HepG2 (cell line): ENCODE results near the gene IPO5. TPM values are rescaled to one million over a fixed set of nuclear protein-coding genes. Genes with fewer than 3 reads are reported as not detected.

Experiments
- AKNA ChIP-seq: sonication (generic); formaldehyde crosslinking; IDR thresholded peaks from 2 replicates; pipeline ENCODE4 v1.4.0; 2020; ENCODE audit warnings: missing genetic modification reagents, borderline replicate concordance
- ATF3 ChIP-seq: sonication (generic); formaldehyde crosslinking; IDR thresholded peaks from 2 replicates; pipeline ENCODE4 v1.4.0; 2020; ENCODE audit warnings: missing genetic modification reagents
- BRCA1 ChIP-seq: sonication (generic); formaldehyde crosslinking; IDR thresholded peaks from 2 replicates; pipeline ENCODE4 v1.4.0; 2020; ENCODE audit warnings: missing genetic modification reagents
- CENPT ChIP-seq: sonication (generic); formaldehyde crosslinking; IDR thresholded peaks from 2 replicates; pipeline ENCODE4 v1.8.0; 2022; ENCODE audit warnings: low read depth, mild to moderate bottlenecking, moderate library complexity, missing genetic modification reagents
- CHCHD3 ChIP-seq: sonication (generic); formaldehyde crosslinking; IDR thresholded peaks from 2 replicates; pipeline ENCODE4 v1.8.0; 2022; ENCODE audit warnings: mild to moderate bottlenecking, missing genetic modification reagents, moderate library complexity
- CREM ChIP-seq, 2 experiments: sonication (generic) in 1 of 2; formaldehyde crosslinking in 1 of 2; IDR thresholded peaks; 2 replicates each; pipeline versions ENCODE4 v1.4.0 to v1.6.1; 2016 to 2020; ENCODE audit warnings: antibody characterized with exemption in 1 of 2, mild to moderate bottlenecking in 1 of 2, missing genetic modification reagents in 1 of 2
- EP300 ChIP-seq, 3 experiments: sonication (generic) in 1 of 3; formaldehyde crosslinking in 1 of 3; IDR thresholded peaks; 2 replicates each; pipeline versions ENCODE4 v1.5.1 to v1.6.1; 2011 to 2020; ENCODE audit warnings: low read depth in 2 of 3, low read length in 2 of 3, borderline replicate concordance in 1 of 3, improper control_type of control experiment in 1 of 3, mild to moderate bottlenecking in 1 of 3, missing genetic modification reagents in 1 of 3, moderate library complexity in 1 of 3
- GATAD2A ChIP-seq: IDR thresholded peaks from 2 replicates; pipeline ENCODE4 v1.6.1; 2016
- HIVEP1 ChIP-seq: sonication (generic); formaldehyde crosslinking; IDR thresholded peaks from 2 replicates; pipeline ENCODE4 v1.4.0; 2020; ENCODE audit warnings: mild to moderate bottlenecking, missing genetic modification reagents
- HNRNPH1 ChIP-seq: fragments of 200-400 bp; formaldehyde crosslinking; optimal IDR thresholded peaks from 2 replicates; pipeline ENCODE3; 2017; ENCODE audit warnings: mild to moderate bottlenecking, low read depth, low read length
- MLLT10 ChIP-seq: sonication (generic); formaldehyde crosslinking; IDR thresholded peaks from 2 replicates; pipeline ENCODE4 v1.4.0; 2020; ENCODE audit warnings: missing genetic modification reagents
- POLR2A ChIP-seq, 2 experiments: IDR thresholded peaks; 2 replicates each; pipeline ENCODE4 v1.6.1; 2011; ENCODE audit warnings: low read depth in 2 of 2, low read length in 2 of 2, mild to moderate bottlenecking in 1 of 2, moderate library complexity in 1 of 2; ENCODE audit not compliant: insufficient read depth in 1 of 2
- RFXAP ChIP-seq: sonication (generic); formaldehyde crosslinking; IDR thresholded peaks from 2 replicates; pipeline ENCODE4 v1.4.0; 2020; ENCODE audit warnings: missing genetic modification reagents, borderline replicate concordance
- SOX5 ChIP-seq: IDR thresholded peaks from 2 replicates; pipeline ENCODE4 v1.6.1; 2016; ENCODE audit warnings: borderline replicate concordance
- SP5 ChIP-seq: IDR thresholded peaks from 2 replicates; pipeline ENCODE4 v1.6.1; 2016; ENCODE audit warnings: low read depth, borderline replicate concordance
- STAG1 ChIP-seq: sonication (generic); formaldehyde crosslinking; IDR thresholded peaks from 2 replicates; pipeline ENCODE4 v1.4.0; 2020; ENCODE audit warnings: missing genetic modification reagents
- ZBTB20 ChIP-seq: sonication (generic); formaldehyde crosslinking; IDR thresholded peaks from 2 replicates; pipeline ENCODE4 v1.8.1; 2023; ENCODE audit warnings: missing genetic modification reagents, low read depth, mild to moderate bottlenecking, borderline replicate concordance
- ZKSCAN1 ChIP-seq: fragments of 150-350 bp; IDR thresholded peaks from 2 replicates; pipeline ENCODE4 v1.6.1; 2014; ENCODE audit warnings: low read length
- ZNF3 ChIP-seq: IDR thresholded peaks from 2 replicates; pipeline ENCODE4 v1.7.0; 2017; ENCODE audit warnings: inconsistent platforms
- ZNF510 ChIP-seq: sonication (generic); formaldehyde crosslinking; IDR thresholded peaks from 2 replicates; pipeline ENCODE4 v1.4.0; 2020; ENCODE audit warnings: low read depth, mild to moderate bottlenecking, missing genetic modification reagents
- ZNF543 ChIP-seq: sonication (generic); formaldehyde crosslinking; IDR thresholded peaks from 2 replicates; pipeline ENCODE4 v1.4.0; 2020; ENCODE audit warnings: mild to moderate bottlenecking, missing genetic modification reagents
- ZNF614 ChIP-seq: IDR thresholded peaks from 2 replicates; pipeline ENCODE4 v1.6.1; 2018; ENCODE audit warnings: missing biosample characterization, missing genetic modification reagents, inconsistent platforms, borderline replicate concordance
- ZNF644 ChIP-seq: IDR thresholded peaks from 2 replicates; pipeline ENCODE4 v1.6.1; 2016; ENCODE audit warnings: low read depth
- polyA plus RNA-seq, 8 experiments: library from polyadenylated mRNA; depleted of rRNA in 3 of 8; stranded (reverse) in 7 of 8; unstranded in 1 of 8; fragments of >200 nt; fragmentation: Illumina TruSeq in 4 of 8; extraction: Trizol in 4 of 8; gene quantifications; 2 replicates each; pipeline versions ENCODE4 v1.2.1 to v1.2.3, GENCODE V29; 2011 to 2016; ENCODE audit warnings: low read depth in 4 of 8, missing spikeins in 1 of 8, mixed read lengths in 1 of 8; ENCODE audit not compliant: insufficient read depth in 1 of 8
- total RNA-seq, 5 experiments: library from RNA; depleted of rRNA; stranded (reverse); fragments of >200 nt; fragmentation: Illumina TruSeq; extraction: Trizol; gene quantifications; 2 replicates each; pipeline ENCODE4 v1.2.3, GENCODE V29; 2016; ENCODE audit warnings: low read depth in 1 of 5
- TF ChIP-seq, protein P1 (sequence below): sonication (generic); formaldehyde crosslinking; conservative IDR thresholded peaks from 2 replicates; pipeline ENCODE4 v1.8.0; 2022; ENCODE audit warnings: low read depth, missing genetic modification reagents

The IPO5 gene
- total and polyA plus RNA-seq, 2 of the 13 experiments (the other 11 are each of a cell fraction or from before 2014, with no cell fraction given), result 155 to 242 TPM

- TF ChIP-seq AKNA (no peak), HNRNPH1 (no peak), SOX5 (CRISPR knock-in tag) (peak; percentile 90), SP5 (CRISPR knock-in tag) (no peak), ZNF543 (CRISPR knock-in tag) (no peak), BRCA1 (CRISPR knock-in tag) (0 out of 2 replicates have a peak, but pooled peaks have one; percentile 41), CHCHD3 (CRISPR knock-in tag) (no peak), CENPT (CRISPR knock-in tag) (no peak), ZNF510 (CRISPR knock-in tag) (no peak), STAG1 (peak; percentile 35), ZNF644 (CRISPR knock-in tag) (no peak), POLR2A (IDR thresholded peaks at IDR 0.05; ENCODE audit: insufficient read depth in 1 of 2, low read depth in 2 of 2, low read length in 2 of 2) (peak in 1 of 2 experiments; percentile 49; a peak in 1 of 4 replicates), CREM (IDR thresholded peaks at IDR 0.05) (peak; percentile 14; the same call in 1 of the 2 replicates), CREM (CRISPR knock-in tag; IDR thresholded peaks at IDR 0.05) (no peak), MLLT10 (no peak), HIVEP1 (no peak), ZBTB20 (peak; percentile 36; the same call in 1 of the 2 replicates), RFXAP (CRISPR knock-in tag) (0 out of 2 replicates have a peak, but pooled peaks have one; percentile 32), ZNF614 (CRISPR knock-in tag) (peak; percentile 41; the same call in 1 of the 2 replicates), GATAD2A (no peak), ZNF3 (CRISPR knock-in tag) (no peak), ATF3 (no peak), EP300 (IDR thresholded peaks at IDR 0.05; ENCODE audit: low read depth in 2 of 2, low read length in 2 of 2) (0 out of 4 replicates have a peak, but pooled peaks of 1 of the 2 experiments have one; percentile 14), EP300 (CRISPR knock-in tag; IDR thresholded peaks at IDR 0.05; ENCODE audit: borderline replicate concordance) (no peak), ZKSCAN1 (no peak)
- TF ChIP-seq, protein P1, sequence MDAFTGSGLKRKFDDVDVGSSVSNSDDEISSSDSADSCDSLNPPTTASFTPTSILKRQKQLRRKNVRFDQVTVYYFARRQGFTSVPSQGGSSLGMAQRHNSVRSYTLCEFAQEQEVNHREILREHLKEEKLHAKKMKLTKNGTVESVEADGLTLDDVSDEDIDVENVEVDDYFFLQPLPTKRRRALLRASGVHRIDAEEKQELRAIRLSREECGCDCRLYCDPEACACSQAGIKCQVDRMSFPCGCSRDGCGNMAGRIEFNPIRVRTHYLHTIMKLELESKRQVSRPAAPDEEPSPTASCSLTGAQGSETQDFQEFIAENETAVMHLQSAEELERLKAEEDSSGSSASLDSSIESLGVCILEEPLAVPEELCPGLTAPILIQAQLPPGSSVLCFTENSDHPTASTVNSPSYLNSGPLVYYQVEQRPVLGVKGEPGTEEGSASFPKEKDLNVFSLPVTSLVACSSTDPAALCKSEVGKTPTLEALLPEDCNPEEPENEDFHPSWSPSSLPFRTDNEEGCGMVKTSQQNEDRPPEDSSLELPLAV (CRISPR knock-in tag), result no peak
Measured at GRCh38 chr13:98033277-98034247, 80.1 kb downstream of the IPO5 start (continued).
